ENCODE data around the gene RXRB.
A peak's percentile ranks its signal among the peaks of the same experiment; 100 is the strongest.
"Not testable (repeated sequence)": the region's sequence is repeated elsewhere in the genome, so short reads cannot be mapped to it uniquely, and the experiment has no call there.

Gene RXRB

GRCh38 chr6:33160728-33161344, 39.6 kb downstream of the RXRB start:
- peak; percentile 49 to 78 (median 55) for DNase-seq

GRCh38 chr6:33160096-33160495, 40.4 kb downstream of the RXRB start:
- DNase-seq: no peak

DNA sequence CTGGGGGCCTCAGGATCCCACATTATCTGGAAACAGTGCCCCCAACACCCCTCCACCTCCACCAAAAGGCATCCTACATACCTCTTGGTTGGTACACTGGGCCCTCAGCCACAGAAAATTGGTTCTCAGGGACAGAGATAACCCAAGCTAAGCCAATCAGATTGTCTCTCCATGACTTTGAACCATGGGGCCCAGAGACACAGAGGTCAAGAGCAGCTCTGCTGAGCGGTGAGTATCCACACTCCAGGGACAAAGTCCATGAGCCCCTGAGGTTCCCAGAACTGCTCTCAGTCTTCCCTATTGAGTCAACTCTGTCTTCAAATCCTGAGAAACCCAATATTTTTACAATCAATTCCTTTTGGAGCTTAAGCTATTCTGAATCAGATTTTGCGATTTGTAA, 43.5 kb downstream of the RXRB start:
- DNase-seq: no peak

DNA sequence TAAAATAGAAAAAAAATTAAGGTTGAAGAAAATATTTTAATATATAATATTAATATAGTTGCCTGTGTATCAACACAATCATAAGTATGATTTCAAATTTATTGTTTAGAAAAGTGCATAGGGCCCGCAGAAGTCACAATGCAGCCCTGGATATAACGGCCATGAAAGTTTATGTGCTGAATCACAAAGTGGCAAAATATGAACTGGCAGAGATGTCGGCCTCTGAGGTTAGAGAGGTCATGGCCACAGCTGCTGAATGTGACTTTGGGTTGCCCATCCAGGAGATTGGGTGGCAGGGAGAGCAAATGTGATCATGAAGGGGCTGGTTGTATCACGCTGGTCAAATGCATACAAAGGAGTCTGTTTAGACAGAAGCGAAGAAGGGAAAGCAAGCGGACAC, 43.9 kb downstream of the RXRB start:
- no peak for DNase-seq

GRCh38 chr6:33154349-33154748, 46.1 kb downstream of the RXRB start:
- DNase-seq: no peak

DNA sequence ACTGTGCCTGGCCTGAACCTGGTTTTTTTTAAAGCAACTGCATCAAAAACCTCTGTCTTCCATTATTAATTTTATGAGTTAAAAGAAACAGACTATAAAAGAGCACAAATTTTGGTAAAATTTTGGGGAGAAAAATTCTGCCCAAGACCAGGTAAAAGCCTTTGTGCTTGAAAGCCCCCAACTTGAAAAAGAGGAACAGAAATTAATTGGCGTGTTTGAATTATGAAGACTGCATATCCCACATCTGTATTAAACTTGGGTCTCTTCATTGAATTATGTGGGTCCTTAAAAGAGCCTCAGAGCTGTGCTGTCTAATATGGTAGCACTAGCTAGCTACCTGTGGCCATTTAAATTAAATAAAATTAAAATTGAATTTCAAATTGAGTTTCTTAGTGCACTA, 49.4 kb downstream of the RXRB start:
- DNase-seq: no peak

- not testable (repeated sequence) for DNase-seq
These were observed 49.9 kb downstream of the RXRB start for GRCh38 chr6:33150560-33150959.

- DNase-seq: peak; percentile 65 to 75 (median 68)
These were observed 52.4 kb downstream of the RXRB start for GRCh38 chr6:33147807-33148666.

GRCh38 chr6:33144373-33144772, 56.1 kb downstream of the RXRB start:
- peak; percentile 75 to 93 (median 91) for DNase-seq
